ENCODE results near the gene USP37. TPM values are rescaled to one million over a fixed set of nuclear protein-coding genes. Genes with fewer than 3 reads are reported as not detected.

The USP37 gene
- polyA plus RNA-seq, 1 donor = 9.0 TPM

- H3K27me3 ChIP-seq (ENCODE audit: control insufficient read depth, insufficient read depth, low read length) = no peaks in the 10 kb centered on the region
- WGBS (ENCODE audit: insufficient coverage, low lambda C conversion rate) = no CpG with 5 or more reads among the region's 16 CpGs
- peaks cover 57% of the 10 kb centered on the region for H3K4me1 ChIP-seq (ENCODE audit: control insufficient read depth, insufficient read depth, low read length)
- H3K9me3 ChIP-seq (ENCODE audit: control insufficient read depth, low read depth, low read length) = peaks cover 2% of the 10 kb centered on the region
- H3K4me3 ChIP-seq (ENCODE audit: low read length) = peak overlapping the region; percentile 19
- DNase-seq = peak; percentile 80 to 85
- H3K27ac ChIP-seq (ENCODE audit: low read length) = peak overlapping the region; percentile 83
- peaks cover 47% of the 10 kb centered on the region for H3K36me3 ChIP-seq (ENCODE audit: control insufficient read depth, insufficient read depth, low read length)
Measured at GRCh38 chr2:218404351-218405085, 163.6 kb downstream of the USP37 start.

GRCh38 chr2:218403810-218404209 is 164.3 kb downstream of the USP37 start:
- Histone ChIP-seq H3K27me3 (ENCODE audit: control insufficient read depth, insufficient read depth, low read length) (no peaks in the 10 kb centered on the region), H3K4me3 (ENCODE audit: low read length) (no peak overlapping the region), H3K4me1 (ENCODE audit: control insufficient read depth, insufficient read depth, low read length) (peaks cover 59% of the 10 kb centered on the region), H3K36me3 (ENCODE audit: control insufficient read depth, insufficient read depth, low read length) (peaks cover 47% of the 10 kb centered on the region), H3K9me3 (ENCODE audit: control insufficient read depth, low read depth, low read length) (peaks cover 2% of the 10 kb centered on the region), H3K27ac (ENCODE audit: low read length) (peak overlapping the region; percentile 83)
- no peak for DNase-seq
- 80% methylated on average over 1 of the region's 7 CpGs for WGBS (ENCODE audit: insufficient coverage, low lambda C conversion rate)

- Histone ChIP-seq H3K4me1 (ENCODE audit: control insufficient read depth, insufficient read depth, low read length) (peaks cover 64% of the 10 kb centered on the region), H3K27ac (ENCODE audit: low read length) (no peak overlapping the region), H3K36me3 (ENCODE audit: control insufficient read depth, insufficient read depth, low read length) (peaks cover 47% of the 10 kb centered on the region), H3K4me3 (ENCODE audit: low read length) (no peak overlapping the region), H3K9me3 (ENCODE audit: control insufficient read depth, low read depth, low read length) (peaks cover 2% of the 10 kb centered on the region), H3K27me3 (ENCODE audit: control insufficient read depth, insufficient read depth, low read length) (no peaks in the 10 kb centered on the region)
- DNase-seq = no peak
- no CpG with 5 or more reads among the region's 26 CpGs for WGBS (ENCODE audit: insufficient coverage, low lambda C conversion rate)
Measured at GRCh38 chr2:218402911-218403411, 165.2 kb downstream of the USP37 start.

GRCh38 chr2:218402491-218402901 is 165.7 kb downstream of the USP37 start:
- peaks cover 47% of the 10 kb centered on the region for H3K36me3 ChIP-seq (ENCODE audit: control insufficient read depth, insufficient read depth, low read length)
- DNase-seq = no peak
- peaks cover 2% of the 10 kb centered on the region for H3K9me3 ChIP-seq (ENCODE audit: control insufficient read depth, low read depth, low read length)
- H3K4me1 ChIP-seq (ENCODE audit: control insufficient read depth, insufficient read depth, low read length) = peaks cover 63% of the 10 kb centered on the region
- H3K27ac ChIP-seq (ENCODE audit: low read length) = no peak overlapping the region
- H3K27me3 ChIP-seq (ENCODE audit: control insufficient read depth, insufficient read depth, low read length) = no peaks in the 10 kb centered on the region
- WGBS (ENCODE audit: insufficient coverage, low lambda C conversion rate) = no CpG with 5 or more reads among the region's 8 CpGs
- H3K4me3 ChIP-seq (ENCODE audit: low read length) = peak overlapping the region; percentile 96

DNA sequence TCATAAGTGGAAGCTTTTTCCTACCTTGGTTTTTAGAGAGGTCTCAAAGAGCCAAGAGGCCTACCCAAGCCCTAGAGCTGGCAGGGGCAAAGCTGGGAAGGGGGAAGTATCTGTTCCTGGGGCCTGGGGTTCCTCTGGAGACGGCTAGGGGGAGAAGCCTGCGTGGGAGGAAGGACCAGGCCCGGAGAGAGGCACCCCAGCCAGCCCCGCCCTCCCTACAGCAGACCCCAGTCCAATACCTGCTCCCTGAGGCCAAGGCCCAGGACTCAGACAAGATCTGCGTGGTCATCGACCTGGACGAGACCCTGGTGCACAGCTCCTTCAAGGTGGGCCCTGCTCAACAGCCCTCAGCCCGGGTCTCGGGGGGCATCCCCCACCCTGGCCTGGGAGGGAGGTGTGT is 166.3 kb downstream of the USP37 start:
- no peak for DNase-seq
- no CpG with 5 or more reads among the region's 9 CpGs for WGBS (ENCODE audit: insufficient coverage, low lambda C conversion rate)
- Histone ChIP-seq H3K4me1 (ENCODE audit: control insufficient read depth, insufficient read depth, low read length) (peaks cover 63% of the 10 kb centered on the region), H3K27ac (ENCODE audit: low read length) (peak overlapping the region; percentile 97), H3K36me3 (ENCODE audit: control insufficient read depth, insufficient read depth, low read length) (peaks cover 47% of the 10 kb centered on the region), H3K9me3 (ENCODE audit: control insufficient read depth, low read depth, low read length) (peaks cover 2% of the 10 kb centered on the region), H3K4me3 (ENCODE audit: low read length) (peak overlapping the region; percentile 96), H3K27me3 (ENCODE audit: control insufficient read depth, insufficient read depth, low read length) (no peaks in the 10 kb centered on the region)

DNA sequence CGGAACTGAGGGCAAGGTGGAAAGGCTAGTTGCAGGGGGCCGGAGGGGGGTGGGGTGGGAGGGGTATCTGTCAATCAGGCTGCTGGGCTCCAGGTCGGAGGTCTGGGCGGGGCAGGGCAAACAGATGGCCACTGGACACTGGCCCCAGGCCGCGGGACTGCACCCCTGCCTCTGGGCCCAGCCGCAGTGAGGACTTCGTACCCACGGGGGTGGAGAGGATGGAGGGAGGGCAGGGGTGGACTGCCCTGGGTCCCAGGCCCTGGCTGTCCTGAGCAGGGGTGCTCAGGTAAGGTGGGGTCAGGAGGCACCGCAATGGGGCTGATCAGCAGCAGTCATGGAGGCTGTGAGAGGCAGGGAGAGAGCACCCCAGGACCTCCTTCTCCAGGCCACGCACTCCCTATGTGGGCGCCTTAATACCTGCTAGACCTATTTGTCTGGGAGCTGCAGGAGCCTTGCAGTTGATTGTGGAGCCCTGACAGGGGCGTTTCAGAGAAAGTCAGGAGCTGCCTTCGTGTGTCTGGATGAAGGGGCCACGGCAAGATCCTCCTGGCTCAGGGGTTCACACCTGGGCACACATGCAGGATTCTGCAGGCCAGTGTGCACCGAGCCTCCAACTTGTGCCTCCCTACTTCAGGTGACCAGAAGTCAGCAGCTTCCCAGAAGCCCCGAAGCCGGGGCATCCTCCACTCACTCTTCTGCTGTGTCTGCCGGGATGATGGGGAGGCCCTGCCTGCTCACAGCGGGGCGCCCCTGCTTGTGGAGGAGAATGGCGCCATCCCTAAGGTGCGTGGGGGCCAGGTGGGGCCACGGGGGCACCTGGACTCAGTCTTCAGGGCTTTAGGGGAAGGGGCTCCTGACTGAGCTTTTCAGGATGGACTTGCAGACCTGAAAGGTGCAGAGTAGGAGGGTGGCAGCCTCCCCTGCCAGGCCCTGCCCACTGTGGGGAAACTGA is 166.9 kb downstream of the USP37 start:
- Histone ChIP-seq H3K27me3 (ENCODE audit: control insufficient read depth, insufficient read depth, low read length) (no peaks in the 10 kb centered on the region), H3K4me1 (ENCODE audit: control insufficient read depth, insufficient read depth, low read length) (peaks cover 66% of the 10 kb centered on the region), H3K36me3 (ENCODE audit: control insufficient read depth, insufficient read depth, low read length) (peaks cover 47% of the 10 kb centered on the region), H3K4me3 (ENCODE audit: low read length) (peak overlapping the region; percentile 96), H3K9me3 (ENCODE audit: control insufficient read depth, low read depth, low read length) (peaks cover 2% of the 10 kb centered on the region), H3K27ac (ENCODE audit: low read length) (peak overlapping the region; percentile 97)
- DNase-seq = peak; percentile 74 to 78
- WGBS (ENCODE audit: insufficient coverage, low lambda C conversion rate) = no CpG with 5 or more reads among the region's 24 CpGs

Other genes with a start within 250 kb of the USP37 start
- gene CATIP, start 211.5 kb downstream of the USP37 start, polyA plus RNA-seq = 0.12 TPM
- gene SLC11A1, start 186.1 kb downstream of the USP37 start, polyA plus RNA-seq = 0.84 TPM
- gene CTDSP1, start 168.5 kb downstream of the USP37 start, polyA plus RNA-seq = 177 TPM
- gene VIL1, start 149.2 kb downstream of the USP37 start, polyA plus RNA-seq = 498 TPM
- gene CNOT9, start 488 bp upstream of the USP37 start, polyA plus RNA-seq = 37.8 TPM
- gene PLCD4, start 39.5 kb upstream of the USP37 start, polyA plus RNA-seq = 4.0 TPM
- gene ZNF142, start 91.3 kb upstream of the USP37 start, polyA plus RNA-seq = 14.8 TPM
- 39.5 TPM for gene BCS1L, start 91.3 kb upstream of the USP37 start, polyA plus RNA-seq
- gene RNF25, start 103.7 kb upstream of the USP37 start, polyA plus RNA-seq = 22.1 TPM
- gene STK36, start 103.7 kb upstream of the USP37 start, polyA plus RNA-seq = 44.6 TPM
- gene TTLL4, start 142.5 kb upstream of the USP37 start, polyA plus RNA-seq = 31.7 TPM
- gene CYP27A1, start 213.8 kb upstream of the USP37 start, polyA plus RNA-seq = 109 TPM

Data from large intestine (tissue), 3 donors.